ENCODE measurements around the gene ABCB7. TPM values are rescaled to one million over a fixed set of nuclear protein-coding genes. Genes with fewer than 3 reads are reported as not detected.
A peak's percentile ranks its signal among the peaks of the same experiment; 100 is the strongest.
"Not testable (repeated sequence)": the region's sequence is repeated elsewhere in the genome, so short reads cannot be mapped to it uniquely, and the experiment has no call there.

ABCB7 gene
- 23.5 TPM for total RNA-seq

- DNase-seq (ENCODE audit: low spot score) (peak; percentile 68), ATAC-seq (peak; percentile 96)
- intact Hi-C loops (cut with DNase I) = no loop called here
Measured at GRCh38 chrX:75155827-75156525, at the start of gene ABCB7. TSS of gene ABCB7 (minus strand) at chrX:75156283. CDS start at chrX:75156272, 11 bp downstream.

DNA sequence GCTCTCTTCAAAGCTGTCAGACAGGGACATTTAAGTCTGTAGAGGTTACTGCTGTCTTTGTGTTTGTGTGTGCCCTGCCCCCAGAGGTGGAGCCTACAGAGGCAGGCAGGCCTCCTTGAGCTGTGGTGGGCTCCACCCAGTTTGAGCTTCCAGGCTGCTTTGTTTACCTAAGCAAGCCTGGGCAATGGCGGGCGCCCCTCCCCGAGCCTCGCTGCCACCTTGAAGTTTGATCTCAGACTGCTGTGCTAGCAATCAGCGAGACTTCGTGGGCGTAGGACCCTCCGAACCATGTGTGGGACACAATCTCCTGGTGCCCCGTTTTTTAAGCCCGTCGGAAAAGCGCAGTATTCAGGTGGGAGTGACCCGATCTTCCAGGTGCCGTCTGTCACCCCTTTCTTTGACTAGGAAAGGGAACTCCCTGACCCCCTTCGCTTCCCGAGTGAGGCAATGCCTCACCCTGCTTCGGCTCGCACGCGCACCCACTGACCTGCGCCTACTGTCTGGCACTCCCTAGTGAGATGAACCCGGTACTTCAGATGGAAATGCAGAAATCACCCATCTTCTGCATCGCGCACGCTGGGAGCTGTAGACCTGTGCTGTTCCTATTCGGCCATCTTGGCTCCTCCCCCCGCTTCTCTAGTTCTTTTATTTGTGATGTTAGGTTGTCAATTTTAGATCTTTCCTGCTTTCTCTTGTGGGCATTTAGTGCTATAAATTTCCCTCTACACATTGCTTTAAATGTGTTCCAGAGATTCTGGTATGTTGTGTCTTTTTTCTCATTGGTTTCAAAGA is 32.5 kb upstream of the ABCB7 start:
- DNase-seq (ENCODE audit: low spot score); ATAC-seq; intact Hi-C loops (cut with DNase I): not testable (repeated sequence)

DNA sequence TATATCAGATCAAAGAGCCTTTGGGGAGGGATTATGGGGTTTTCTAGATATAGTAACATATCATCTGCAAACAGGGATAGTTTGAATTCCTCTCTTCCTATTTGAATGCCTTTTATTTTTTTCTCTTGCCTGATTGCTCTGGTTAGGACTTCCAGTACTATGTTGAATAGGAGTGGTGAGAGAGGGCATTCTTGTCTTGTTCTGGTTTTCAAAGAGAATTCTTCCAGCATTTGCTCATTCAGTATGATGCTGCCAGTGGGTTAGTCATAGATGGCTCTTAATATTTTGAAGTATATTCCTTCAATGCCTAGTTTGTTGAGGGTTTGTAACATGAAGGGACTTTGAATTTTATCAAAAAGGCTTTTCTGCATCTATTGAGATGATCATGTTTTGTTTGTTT is 25.6 kb upstream of the ABCB7 start:
- DNase-seq (ENCODE audit: low spot score) (no peak), ATAC-seq (no peak)
- intact Hi-C loops (cut with DNase I) = no loop called here

DNA sequence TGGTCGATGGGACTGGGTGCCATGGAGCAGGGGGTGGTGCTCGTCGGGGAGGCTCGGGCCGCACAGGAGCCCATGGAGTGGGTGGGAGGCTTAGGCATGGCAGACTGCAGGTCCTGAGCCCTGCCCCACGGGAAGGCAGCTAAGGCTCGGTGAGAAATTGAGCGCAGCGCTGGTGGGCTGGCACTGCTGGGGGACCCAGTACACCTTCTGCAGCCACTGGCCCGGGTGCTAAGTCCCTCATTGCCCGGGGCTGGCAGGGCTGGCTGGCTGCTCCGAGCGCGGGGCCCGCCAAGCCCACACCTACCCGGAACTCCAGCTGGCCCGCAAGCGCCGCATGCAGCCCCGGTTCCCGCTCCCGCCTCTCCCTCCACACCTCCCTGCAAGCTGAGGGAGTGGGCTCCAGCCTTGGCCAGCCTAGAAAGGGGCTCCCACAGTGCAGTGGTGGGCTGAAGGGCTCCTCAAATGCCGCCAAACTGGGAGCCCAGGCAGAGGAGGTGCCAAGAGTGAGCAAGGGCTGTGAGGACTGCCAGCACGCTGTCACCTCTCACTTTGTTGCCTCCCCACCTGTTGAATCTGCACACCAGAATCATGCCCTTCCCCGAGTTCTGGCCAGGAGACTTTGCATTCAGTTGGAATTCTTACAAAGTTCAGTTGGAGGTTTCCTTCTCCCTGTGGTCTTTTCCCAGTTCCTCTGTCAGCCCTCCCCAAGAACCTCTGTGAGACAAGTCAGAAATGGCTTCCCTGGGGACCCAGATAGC is 23.6 kb upstream of the ABCB7 start:
- ATAC-seq; DNase-seq (ENCODE audit: low spot score); intact Hi-C loops (cut with DNase I): not testable (repeated sequence)

DNA sequence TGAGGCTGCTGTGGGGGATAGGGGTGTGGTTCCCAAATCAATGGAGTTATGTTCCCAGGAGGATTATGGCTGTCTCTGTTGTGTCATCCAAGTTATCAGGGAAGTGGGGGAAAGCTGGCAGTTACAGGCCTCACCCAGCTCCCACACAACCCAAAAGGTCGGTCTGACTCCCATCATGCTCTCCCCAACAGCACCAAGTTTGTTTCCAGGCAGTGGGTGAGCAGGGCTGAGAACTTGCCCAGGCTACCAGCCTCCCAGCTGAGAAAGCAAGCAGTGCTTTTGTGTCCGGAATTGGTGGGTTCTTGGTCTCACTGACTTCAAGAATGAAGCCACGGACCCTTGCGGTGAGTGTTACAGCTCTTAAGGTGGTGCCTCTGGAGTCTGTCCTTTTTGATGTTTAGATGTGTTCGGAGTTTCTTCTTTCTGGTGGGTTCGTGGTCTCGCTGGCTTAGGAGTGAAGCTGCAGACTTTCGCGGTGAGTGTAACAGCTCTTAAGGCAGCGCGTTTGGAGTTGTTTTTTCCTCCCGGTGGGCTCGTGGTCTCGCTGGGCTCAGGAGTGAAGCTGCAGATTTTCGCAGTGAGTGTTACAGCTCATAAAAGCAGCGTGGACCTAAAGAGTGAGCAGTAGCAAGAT is 16.3 kb upstream of the ABCB7 start:
- intact Hi-C loops (cut with DNase I); DNase-seq (ENCODE audit: low spot score); ATAC-seq: not testable (repeated sequence)

DNA sequence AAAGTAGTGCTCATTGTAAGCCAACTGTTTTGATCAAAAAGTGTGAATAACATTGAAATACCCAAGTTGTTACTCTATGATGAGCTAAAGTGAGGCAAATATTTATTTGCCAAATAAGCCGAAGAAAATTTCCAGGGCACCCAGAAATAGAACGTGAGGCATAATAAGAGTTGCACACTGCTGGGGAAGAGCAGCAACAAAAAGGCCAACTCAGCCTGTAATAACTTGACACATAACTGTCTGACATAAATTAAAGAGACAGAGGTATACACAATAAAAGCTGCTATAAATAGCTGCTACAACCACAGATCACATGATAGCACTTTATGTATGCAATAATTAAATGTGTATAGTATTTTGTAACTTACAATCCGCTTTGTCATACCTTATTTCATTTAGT is 2.0 kb upstream of the ABCB7 start:
- DNase-seq (ENCODE audit: low spot score) (no peak), ATAC-seq (no peak)
- intact Hi-C loops (cut with DNase I) = no loop called here

- peak; percentile 73 for ATAC-seq
- intact Hi-C loops (cut with DNase I) = no loop called here
- no peak for DNase-seq (ENCODE audit: low spot score)
Measured at GRCh38 chrX:75156531-75156945, 455 bp upstream of the ABCB7 start.

GRCh38 chrX:75155447-75155826 is 646 bp downstream of the ABCB7 start:
- intact Hi-C loops (cut with DNase I) = no loop called here
- ATAC-seq = peak; percentile 14
- no peak for DNase-seq (ENCODE audit: low spot score)

- no peak for DNase-seq (ENCODE audit: low spot score)
- intact Hi-C loops (cut with DNase I) = no loop called here
- no peak for ATAC-seq
Measured at GRCh38 chrX:75154871-75155270, 1.2 kb downstream of the ABCB7 start.

DNA sequence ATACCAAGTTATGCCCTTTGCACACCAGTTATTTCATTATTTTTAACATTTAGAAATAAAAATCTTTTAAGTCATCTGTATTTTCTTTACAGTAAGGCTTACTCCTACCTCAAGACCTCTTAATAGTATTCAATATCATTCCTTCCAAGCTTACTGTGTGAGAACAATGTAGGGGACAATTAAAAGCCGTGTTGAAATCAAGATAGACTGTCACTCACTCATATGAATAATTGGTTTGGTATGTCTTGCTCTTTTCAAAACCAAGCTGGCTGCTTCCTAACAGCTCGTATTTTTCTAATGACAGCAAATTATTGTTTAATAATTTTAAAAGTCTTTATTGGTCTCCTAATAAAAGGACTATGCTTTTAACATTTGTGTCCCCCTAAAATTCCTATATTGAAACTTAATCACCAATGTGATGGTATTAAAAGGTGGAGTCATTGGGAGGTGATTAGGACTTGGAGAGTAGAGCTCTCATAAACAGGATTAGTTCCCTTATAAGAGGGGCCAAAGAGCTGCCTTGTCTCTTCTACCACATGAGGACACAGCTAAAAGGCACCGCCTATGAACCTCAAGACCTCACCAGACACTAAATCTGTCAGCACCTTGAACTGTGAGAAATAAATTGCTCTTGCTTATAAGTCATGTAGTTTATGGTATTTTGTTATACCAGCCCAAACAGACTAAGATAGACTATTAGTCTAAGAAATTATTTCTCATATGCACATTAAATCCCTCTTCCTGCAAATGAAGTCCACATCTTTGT is 4.1 kb downstream of the ABCB7 start:
- intact Hi-C loops (cut with DNase I) = no loop called here
- ATAC-seq = no peak
- DNase-seq (ENCODE audit: low spot score) = no peak

- intact Hi-C loops (cut with DNase I) = no loop called here
- DNase-seq (ENCODE audit: low spot score) (no peak), ATAC-seq (no peak)
Measured at GRCh38 chrX:75149654-75150053, 6.4 kb downstream of the ABCB7 start.

- ATAC-seq (no peak), DNase-seq (ENCODE audit: low spot score) (no peak)
- intact Hi-C loops (cut with DNase I) = no loop called here
Measured at GRCh38 chrX:75132672-75133071, 23.4 kb downstream of the ABCB7 start.

- intact Hi-C loops (cut with DNase I) = no loop called here
- no peak for DNase-seq (ENCODE audit: low spot score)
- ATAC-seq = no peak
Measured at GRCh38 chrX:75131973-75132627, 24.0 kb downstream of the ABCB7 start.

DNA sequence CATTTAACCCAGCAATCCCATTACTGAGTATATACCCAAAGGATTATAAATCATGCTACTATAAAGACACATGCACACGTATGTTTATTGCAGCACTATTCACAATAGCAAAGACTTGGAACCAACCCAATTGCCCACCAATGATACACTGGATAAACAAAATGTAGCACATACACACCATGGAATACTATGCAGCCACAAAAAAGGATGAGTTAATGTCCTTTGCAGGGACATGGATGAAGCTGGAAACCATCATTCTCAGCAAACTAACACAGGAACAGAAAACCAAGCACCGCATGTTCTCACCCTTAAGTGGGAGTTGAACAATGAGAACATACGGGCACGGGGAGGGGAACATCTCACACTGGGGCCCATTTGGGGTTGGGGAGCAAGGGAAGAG is 27.0 kb downstream of the ABCB7 start:
- intact Hi-C loops (cut with DNase I); ATAC-seq; DNase-seq (ENCODE audit: low spot score): not testable (repeated sequence)

GRCh38 chrX:75118296-75118695 is 37.8 kb downstream of the ABCB7 start:
- intact Hi-C loops (cut with DNase I) = no loop called here
- no peak for DNase-seq (ENCODE audit: low spot score)
- no peak for ATAC-seq

DNA sequence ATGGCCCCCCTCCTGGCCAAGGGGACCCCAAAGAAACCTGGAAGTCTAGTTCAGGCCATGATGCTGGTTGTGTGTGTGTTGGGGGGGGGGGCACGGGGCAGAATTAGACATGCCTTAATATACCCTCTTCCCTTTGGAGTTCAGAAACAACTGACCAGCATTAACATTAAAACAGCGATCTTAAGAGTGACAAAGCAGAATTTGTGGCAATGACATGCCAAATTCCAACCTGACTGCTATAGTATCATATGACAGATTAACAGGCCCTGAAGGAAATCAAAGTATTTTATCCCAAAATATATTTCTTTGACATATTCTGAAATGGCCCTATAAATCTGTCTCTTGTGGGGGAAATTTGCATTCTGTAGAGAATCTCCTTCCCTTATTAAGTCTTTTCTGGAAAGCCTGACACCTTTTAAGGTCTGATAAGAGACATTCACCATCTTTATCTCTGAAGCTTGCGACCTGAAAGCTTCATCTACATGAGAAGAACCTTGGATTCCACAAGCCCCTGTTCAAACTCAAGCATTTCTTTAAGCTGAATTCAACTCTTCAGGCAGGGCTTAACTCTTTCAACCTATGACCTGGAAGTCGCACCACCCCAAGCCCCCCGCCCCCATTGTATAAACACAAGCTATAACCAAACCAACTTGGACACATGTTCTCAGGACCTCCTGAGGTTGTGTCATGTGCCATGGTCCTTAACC is 40.2 kb downstream of the ABCB7 start:
- intact Hi-C loops (cut with DNase I) = no loop called here
- no peak for DNase-seq (ENCODE audit: low spot score)
- ATAC-seq = no peak

GRCh38 chrX:75114638-75115037 is 41.4 kb downstream of the ABCB7 start:
- ATAC-seq = no peak
- intact Hi-C loops (cut with DNase I) = no loop called here
- DNase-seq (ENCODE audit: low spot score) = no peak
